Measurements from ENCODE around the gene THRA.

DNA sequence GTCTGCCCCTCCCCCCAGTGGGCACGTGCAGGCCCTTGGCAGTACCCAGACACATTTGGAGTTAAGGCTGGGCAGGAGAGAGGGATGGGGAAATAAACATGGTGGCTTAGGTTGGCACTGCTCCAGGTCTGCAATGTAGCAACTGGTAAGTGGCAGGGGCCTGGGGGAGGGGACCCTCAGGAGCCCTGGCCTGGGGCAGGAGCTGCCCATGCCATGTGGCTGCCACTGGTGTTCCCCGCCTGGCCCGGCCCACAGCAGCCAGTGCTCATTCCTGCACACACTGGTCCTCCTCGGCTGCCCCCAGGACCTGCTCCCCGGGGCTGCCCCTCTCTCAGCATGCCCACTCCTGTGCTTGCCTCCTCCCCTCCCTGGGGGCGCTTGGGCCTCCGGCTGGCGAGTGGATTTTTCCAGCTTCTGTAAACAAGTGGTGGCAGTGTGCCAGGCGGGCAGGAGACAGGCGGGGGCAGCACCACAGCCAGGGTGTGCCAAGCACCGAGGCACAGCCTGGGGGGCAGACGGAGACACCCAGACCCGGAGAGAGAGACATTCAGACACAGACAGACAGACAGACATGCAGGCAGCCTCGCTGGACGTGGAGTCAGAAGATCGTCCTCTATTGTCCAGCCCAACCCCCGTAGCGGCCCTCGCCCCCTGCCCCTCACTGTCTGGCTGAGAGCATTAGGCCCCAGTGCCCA is 9.4 kb downstream of the THRA start:
- TF ChIP-seq CTCF (conservative IDR thresholded peaks at IDR 0.05): no peak
- no peak for TF ChIP-seq ZFX (IDR thresholded peaks at IDR 0.05)

Data from C4-2B (cell line).